ENCODE measurements around the gene HELZ. TPM values are rescaled to one million over a fixed set of nuclear protein-coding genes. Genes with fewer than 3 reads are reported as not detected.

Gene HELZ
- total and polyA plus RNA-seq, 2 donors from 2014 or later: 2.8 to 58.8 TPM

DNA sequence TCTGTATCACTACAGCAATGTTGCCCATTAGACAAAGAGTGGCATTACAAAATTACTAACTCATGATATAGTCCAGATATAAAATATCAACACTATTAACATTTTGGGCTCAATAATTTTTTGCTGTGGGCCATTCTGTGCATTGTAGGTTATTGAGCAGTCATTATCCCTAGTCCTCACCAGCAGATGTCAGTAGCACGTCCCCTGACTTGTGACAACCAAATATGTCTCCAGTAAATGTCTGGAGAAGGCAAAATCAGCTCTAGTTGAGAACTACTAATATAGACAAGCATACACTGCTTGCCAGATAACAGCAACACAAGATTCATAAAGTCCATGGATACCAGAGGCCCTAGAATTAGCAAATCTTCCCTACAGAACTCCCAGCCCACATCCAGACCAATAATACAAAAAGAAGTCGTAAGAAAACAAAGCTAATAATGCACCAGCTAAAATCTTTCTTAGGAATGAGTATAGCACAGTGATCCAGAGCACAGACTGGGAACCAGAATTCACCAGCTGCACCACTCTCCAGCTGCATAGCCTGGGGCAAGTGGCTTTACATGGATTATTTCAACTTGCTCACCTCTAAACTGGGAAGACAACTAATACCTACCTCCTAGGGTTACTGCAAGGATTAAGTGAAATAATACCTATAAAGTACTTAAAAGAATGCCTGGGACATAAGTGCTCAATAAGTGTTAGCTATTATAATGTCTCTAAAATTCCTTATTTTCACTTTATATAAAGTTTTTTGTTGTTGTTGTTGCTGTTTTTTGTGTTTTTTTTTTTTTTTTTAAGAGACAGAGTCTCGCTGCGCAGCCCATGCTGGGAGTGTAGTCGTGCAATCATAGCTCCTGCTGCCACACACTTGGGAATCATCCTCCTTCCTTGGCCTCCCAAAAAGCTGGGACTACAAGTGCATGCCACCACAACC is 23.7 kb downstream of the HELZ start:
- Histone ChIP-seq H3K36me3 (ENCODE audit: control insufficient read depth in 2 of 3, insufficient read depth in 3 of 3, low read length in 3 of 3) (peaks cover 0 to 4% (median 4%) of the 10 kb centered on the region in 3 donors), H3K27me3 (ENCODE audit: control insufficient read depth, insufficient read depth, low read length) (no peaks in the 10 kb centered on the region), H3K27ac (ENCODE audit: low read depth in 2 of 2, low read length in 2 of 2) (no peak overlapping the region), H3K9ac (ENCODE audit: low read length in 3 of 3) (peak overlapping the region in 1 of 3 donors; percentile 21), H3K4me1 (ENCODE audit: control insufficient read depth in 2 of 3, insufficient read depth in 2 of 3, low read depth in 1 of 3, low read length in 3 of 3) (peaks cover 0 to 13% (median 11%) of the 10 kb centered on the region in 3 donors), H3K4me3 (ENCODE audit: low read length in 3 of 3) (no peak overlapping the region), H3K9me3 (ENCODE audit: control insufficient read depth in 2 of 3, insufficient read depth in 1 of 3, low read length in 3 of 3) (no peaks in the 10 kb centered on the region)
- TF ChIP-seq, protein P1, sequence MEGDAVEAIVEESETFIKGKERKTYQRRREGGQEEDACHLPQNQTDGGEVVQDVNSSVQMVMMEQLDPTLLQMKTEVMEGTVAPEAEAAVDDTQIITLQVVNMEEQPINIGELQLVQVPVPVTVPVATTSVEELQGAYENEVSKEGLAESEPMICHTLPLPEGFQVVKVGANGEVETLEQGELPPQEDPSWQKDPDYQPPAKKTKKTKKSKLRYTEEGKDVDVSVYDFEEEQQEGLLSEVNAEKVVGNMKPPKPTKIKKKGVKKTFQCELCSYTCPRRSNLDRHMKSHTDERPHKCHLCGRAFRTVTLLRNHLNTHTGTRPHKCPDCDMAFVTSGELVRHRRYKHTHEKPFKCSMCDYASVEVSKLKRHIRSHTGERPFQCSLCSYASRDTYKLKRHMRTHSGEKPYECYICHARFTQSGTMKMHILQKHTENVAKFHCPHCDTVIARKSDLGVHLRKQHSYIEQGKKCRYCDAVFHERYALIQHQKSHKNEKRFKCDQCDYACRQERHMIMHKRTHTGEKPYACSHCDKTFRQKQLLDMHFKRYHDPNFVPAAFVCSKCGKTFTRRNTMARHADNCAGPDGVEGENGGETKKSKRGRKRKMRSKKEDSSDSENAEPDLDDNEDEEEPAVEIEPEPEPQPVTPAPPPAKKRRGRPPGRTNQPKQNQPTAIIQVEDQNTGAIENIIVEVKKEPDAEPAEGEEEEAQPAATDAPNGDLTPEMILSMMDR (IDR thresholded peaks at IDR 0.05; ENCODE audit: borderline replicate concordance, extremely low read depth, insufficient read depth): peak; percentile 44
- FAIRE-seq (no peak), DNase-seq (peak in 3 of 5 donors; percentile 15 to 53 (median 53))
- intact Hi-C loops (cut with DNase I): no loop called here

DNA sequence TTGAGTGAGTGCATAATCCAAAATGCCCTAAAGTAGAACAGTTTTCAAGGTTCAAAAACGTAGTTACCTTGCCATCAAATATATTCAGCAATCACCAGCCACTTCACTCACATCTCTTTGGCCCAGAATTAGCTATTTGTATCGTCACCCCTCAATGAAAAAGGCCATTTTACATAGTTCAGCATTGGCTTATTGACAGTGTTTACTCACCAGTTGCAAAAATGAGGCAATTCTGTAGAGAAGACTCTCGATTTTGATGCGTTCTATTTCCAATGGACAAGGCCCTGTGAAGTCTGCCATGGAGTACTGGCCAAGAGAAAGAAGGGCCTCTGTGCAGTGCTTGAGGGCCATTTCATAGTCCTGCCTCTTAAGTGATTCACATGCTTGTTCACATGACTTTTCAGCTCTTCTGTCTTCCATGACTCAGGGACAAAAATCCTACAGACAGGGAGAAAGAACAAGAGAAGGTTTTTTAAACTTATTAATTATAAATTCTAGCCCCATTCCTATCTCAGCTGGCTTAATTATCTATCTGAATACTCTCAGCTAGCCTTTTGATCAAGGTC is 26.5 kb downstream of the HELZ start:
- H3K9me3 ChIP-seq (ENCODE audit: control insufficient read depth in 2 of 3, insufficient read depth in 1 of 3, low read length in 3 of 3): no peaks in the 10 kb centered on the region
- no peak for DNase-seq
- no peak for FAIRE-seq
- H3K36me3 ChIP-seq (ENCODE audit: control insufficient read depth in 2 of 3, insufficient read depth in 3 of 3, low read length in 3 of 3): peaks cover 0 to 4% (median 0%) of the 10 kb centered on the region in 3 donors
- no peaks in the 10 kb centered on the region for H3K27me3 ChIP-seq (ENCODE audit: control insufficient read depth, insufficient read depth, low read length)
- no peak overlapping the region for H3K4me3 ChIP-seq (ENCODE audit: low read length in 3 of 3)
- no peak overlapping the region for H3K27ac ChIP-seq (ENCODE audit: low read depth in 2 of 2, low read length in 2 of 2)
- no peak overlapping the region for H3K9ac ChIP-seq (ENCODE audit: low read length in 3 of 3)
- H3K4me1 ChIP-seq (ENCODE audit: control insufficient read depth in 2 of 3, insufficient read depth in 2 of 3, low read depth in 1 of 3, low read length in 3 of 3): peaks cover 2 to 20% (median 18%) of the 10 kb centered on the region in 3 donors
- TF ChIP-seq, protein P1 (IDR thresholded peaks at IDR 0.05; ENCODE audit: borderline replicate concordance, extremely low read depth, insufficient read depth): no peak
- intact Hi-C loops (cut with DNase I): no loop called here

DNA sequence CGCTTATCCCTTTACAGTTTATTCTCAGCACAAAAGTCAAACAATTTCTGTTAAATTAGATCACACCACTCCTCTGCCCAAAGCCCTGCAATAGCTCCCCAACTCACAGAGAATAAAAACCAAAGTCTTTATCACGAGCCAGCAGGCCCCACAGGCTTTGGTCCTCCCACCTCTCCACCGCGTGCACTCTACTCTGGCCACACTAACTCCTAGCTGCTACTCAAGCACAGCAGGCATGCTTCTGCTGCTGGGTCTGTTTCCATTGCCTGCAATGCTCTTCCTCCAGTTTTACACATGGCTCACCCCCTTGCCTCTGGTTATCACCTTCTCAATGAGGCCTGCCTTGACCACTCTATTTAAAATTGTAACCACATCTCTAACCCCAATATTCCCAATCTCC is 27.6 kb downstream of the HELZ start:
- no peak for FAIRE-seq
- no peak overlapping the region for H3K27ac ChIP-seq (ENCODE audit: low read depth in 2 of 2, low read length in 2 of 2)
- DNase-seq: no peak
- peaks cover 0 to 4% (median 0%) of the 10 kb centered on the region in 3 donors for H3K36me3 ChIP-seq (ENCODE audit: control insufficient read depth in 2 of 3, insufficient read depth in 3 of 3, low read length in 3 of 3)
- no peak overlapping the region for H3K9ac ChIP-seq (ENCODE audit: low read length in 3 of 3)
- TF ChIP-seq, protein P1 (IDR thresholded peaks at IDR 0.05; ENCODE audit: borderline replicate concordance, extremely low read depth, insufficient read depth): no peak
- intact Hi-C loops (cut with DNase I): no loop called here
- H3K4me3 ChIP-seq (ENCODE audit: low read length in 3 of 3): no peak overlapping the region
- H3K27me3 ChIP-seq (ENCODE audit: control insufficient read depth, insufficient read depth, low read length): no peaks in the 10 kb centered on the region
- no peaks in the 10 kb centered on the region for H3K9me3 ChIP-seq (ENCODE audit: control insufficient read depth in 2 of 3, insufficient read depth in 1 of 3, low read length in 3 of 3)
- H3K4me1 ChIP-seq (ENCODE audit: control insufficient read depth in 2 of 3, insufficient read depth in 2 of 3, low read depth in 1 of 3, low read length in 3 of 3): peaks cover 2 to 22% (median 18%) of the 10 kb centered on the region in 3 donors

All from kidney (tissue), 14 donors.